HFFc6 (cell line): ENCODE results near the gene GALNT14. TPM values are rescaled to one million over a fixed set of nuclear protein-coding genes. Genes with fewer than 3 reads are reported as not detected.

Experiments used
- DNase-seq: peaks from one replicate; pipeline ENCODE4 v3.0.0-alpha.2; 2018
- H3K27ac Mint-ChIP-seq: 2 replicates; pipeline ENCODE4 v1.8.0; 2020; ENCODE audit warnings: mild to moderate bottlenecking, mixed read lengths
- H3K27me3 Mint-ChIP-seq: 2 replicates; pipeline ENCODE4 v1.8.0; 2021; ENCODE audit warnings: mild to moderate bottlenecking, moderate library complexity, mixed read lengths; ENCODE audit not compliant: insufficient read depth
- H3K36me3 Mint-ChIP-seq: 2 replicates; pipeline ENCODE4 v1.8.0; 2021; ENCODE audit warnings: low read depth, mixed read lengths
- H3K4me1 Mint-ChIP-seq: 2 replicates; pipeline ENCODE4 v1.8.0; 2020; ENCODE audit warnings: low read depth, mixed read lengths
- H3K4me3 Mint-ChIP-seq: 2 replicates; pipeline ENCODE4 v1.8.0; 2020; ENCODE audit warnings: mild to moderate bottlenecking, moderate library complexity, mixed read lengths
- H3K9me3 Mint-ChIP-seq: 2 replicates; pipeline ENCODE4 v1.8.0; 2020; ENCODE audit warnings: mild to moderate bottlenecking, mixed read lengths
- total RNA-seq, 6 experiments: library from RNA; stranded (reverse); fragmentation: NEBNext Ultra II Directional; extraction: Animal tissue kit (Norgen Biotek cat#: 25700); gene quantifications; 2 replicates in 1 of 6; 3 replicates in 5 of 6; pipeline ENCODE4 v1.2.3, GENCODE V29; 2021
- TF ChIP-seq, protein P1 (sequence below): fragments of 200-600 bp; sonication (generic); IDR thresholded peaks from 2 replicates; pipeline ENCODE4 v1.5.0; 2021; ENCODE audit warnings: antibody characterized with exemption, mild to moderate bottlenecking

The GALNT14 gene
- total RNA-seq, 6 experiments from 2014 or later, result 0.11 to 1.0 (median 0.25) TPM; not detected in 1

- no peak overlapping the region for H3K4me3 Mint-ChIP-seq
- no peaks in the 10 kb centered on the region for H3K4me1 Mint-ChIP-seq
- no peak for DNase-seq
- peaks cover 8% of the 10 kb centered on the region; the same call in 1 of the 2 replicates for H3K9me3 Mint-ChIP-seq
- TF ChIP-seq, protein P1, sequence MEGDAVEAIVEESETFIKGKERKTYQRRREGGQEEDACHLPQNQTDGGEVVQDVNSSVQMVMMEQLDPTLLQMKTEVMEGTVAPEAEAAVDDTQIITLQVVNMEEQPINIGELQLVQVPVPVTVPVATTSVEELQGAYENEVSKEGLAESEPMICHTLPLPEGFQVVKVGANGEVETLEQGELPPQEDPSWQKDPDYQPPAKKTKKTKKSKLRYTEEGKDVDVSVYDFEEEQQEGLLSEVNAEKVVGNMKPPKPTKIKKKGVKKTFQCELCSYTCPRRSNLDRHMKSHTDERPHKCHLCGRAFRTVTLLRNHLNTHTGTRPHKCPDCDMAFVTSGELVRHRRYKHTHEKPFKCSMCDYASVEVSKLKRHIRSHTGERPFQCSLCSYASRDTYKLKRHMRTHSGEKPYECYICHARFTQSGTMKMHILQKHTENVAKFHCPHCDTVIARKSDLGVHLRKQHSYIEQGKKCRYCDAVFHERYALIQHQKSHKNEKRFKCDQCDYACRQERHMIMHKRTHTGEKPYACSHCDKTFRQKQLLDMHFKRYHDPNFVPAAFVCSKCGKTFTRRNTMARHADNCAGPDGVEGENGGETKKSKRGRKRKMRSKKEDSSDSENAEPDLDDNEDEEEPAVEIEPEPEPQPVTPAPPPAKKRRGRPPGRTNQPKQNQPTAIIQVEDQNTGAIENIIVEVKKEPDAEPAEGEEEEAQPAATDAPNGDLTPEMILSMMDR, result no peak
- H3K27ac Mint-ChIP-seq, result no peak overlapping the region
- H3K36me3 Mint-ChIP-seq, result no peaks in the 10 kb centered on the region
- H3K27me3 Mint-ChIP-seq, result no peaks in the 10 kb centered on the region
These were observed 257.7 kb downstream of the GALNT14 start for GRCh38 chr2:30880516-30880915.

DNA sequence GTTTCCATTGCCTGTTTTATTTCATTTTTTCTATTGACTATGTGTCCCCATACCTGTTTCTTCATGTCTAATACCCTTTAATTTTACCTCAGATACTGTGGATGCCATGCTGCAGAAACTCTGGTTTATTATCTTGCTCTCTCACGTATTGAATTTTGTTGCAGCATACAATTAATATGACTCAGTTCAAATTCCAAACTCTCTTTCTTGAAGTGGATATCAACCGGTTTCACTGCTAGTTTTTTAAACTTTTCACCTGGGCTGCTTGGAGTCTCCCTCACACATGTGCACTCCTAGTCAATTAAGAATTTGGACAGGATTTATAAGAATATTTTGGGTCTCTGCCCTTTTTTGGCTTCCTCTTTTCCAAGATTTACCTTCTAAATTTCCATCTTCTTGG lies 260.4 kb downstream of the GALNT14 start:
- no peak overlapping the region for H3K4me3 Mint-ChIP-seq
- DNase-seq, result no peak
- no peak overlapping the region for H3K27ac Mint-ChIP-seq
- H3K27me3 Mint-ChIP-seq, result peaks cover 2% of the 10 kb centered on the region; the same call in 1 of the 2 replicates
- no peaks in the 10 kb centered on the region for H3K36me3 Mint-ChIP-seq
- TF ChIP-seq, protein P1, result no peak
- H3K4me1 Mint-ChIP-seq, result no peaks in the 10 kb centered on the region
- H3K9me3 Mint-ChIP-seq, result peaks cover 8% of the 10 kb centered on the region; the same call in 1 of the 2 replicates

- Mint-ChIP-seq H3K27ac (no peak overlapping the region), H3K4me1 (no peaks in the 10 kb centered on the region), H3K4me3 (no peak overlapping the region), H3K9me3 (peaks cover 4% of the 10 kb centered on the region; the same call in 1 of the 2 replicates), H3K27me3 (peaks cover 2% of the 10 kb centered on the region; the same call in 1 of the 2 replicates), H3K36me3 (no peaks in the 10 kb centered on the region)
- DNase-seq, result no peak
- TF ChIP-seq, protein P1, result no peak
These were observed 265.4 kb downstream of the GALNT14 start for GRCh38 chr2:30872797-30873196.

DNA sequence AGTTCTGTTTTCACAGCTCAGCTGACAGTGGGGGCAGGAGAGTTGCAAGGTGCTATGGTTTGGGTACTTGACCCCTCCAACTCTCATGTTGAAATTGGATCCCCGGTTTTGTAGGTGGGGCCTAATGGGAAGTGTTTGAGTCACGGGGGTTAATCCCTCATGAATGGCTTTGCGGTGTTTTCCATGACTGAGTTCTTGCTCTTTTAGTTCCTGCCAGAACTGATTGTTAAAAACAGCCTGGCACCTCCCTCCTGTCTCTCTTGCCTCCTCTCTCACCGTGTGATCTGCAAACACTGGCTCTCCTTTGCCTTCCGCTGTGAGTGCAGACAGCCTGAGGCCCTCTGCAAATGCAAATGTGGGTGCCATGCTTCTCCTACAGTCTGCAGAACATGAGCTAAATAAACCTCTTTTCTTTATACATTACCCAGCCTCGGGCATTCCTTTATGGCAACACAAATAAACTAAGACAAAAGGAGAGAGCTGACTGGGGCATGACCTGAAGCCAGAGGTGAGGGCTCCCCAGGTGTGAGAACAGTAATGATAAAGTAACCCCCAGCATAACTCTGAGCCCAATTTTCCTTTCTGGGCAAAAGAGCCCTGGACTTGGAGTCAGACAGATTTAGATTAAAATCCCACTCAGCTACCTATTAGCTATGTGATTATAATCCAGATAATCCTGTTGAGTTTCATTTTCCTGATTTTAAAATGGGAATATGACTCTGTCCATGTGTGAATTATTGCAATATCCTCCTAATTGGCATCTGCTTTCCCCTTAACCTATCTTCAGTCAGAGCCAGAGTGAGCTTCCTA lies 266.1 kb downstream of the GALNT14 start:
- H3K4me1 Mint-ChIP-seq, result no peaks in the 10 kb centered on the region
- peaks cover 2% of the 10 kb centered on the region; the same call in 1 of the 2 replicates for H3K27me3 Mint-ChIP-seq
- H3K4me3 Mint-ChIP-seq, result no peak overlapping the region
- DNase-seq, result no peak
- H3K27ac Mint-ChIP-seq, result no peak overlapping the region
- H3K9me3 Mint-ChIP-seq, result peaks cover 4% of the 10 kb centered on the region; the same call in 1 of the 2 replicates
- TF ChIP-seq, protein P1, result no peak
- H3K36me3 Mint-ChIP-seq, result no peaks in the 10 kb centered on the region

GRCh38 chr2:30871440-30871839 lies 266.8 kb downstream of the GALNT14 start:
- TF ChIP-seq, protein P1, result no peak
- no peak overlapping the region for H3K27ac Mint-ChIP-seq

More at GRCh38 chr2:30871440-30871839, 266.8 kb downstream of the GALNT14 start:
- DNase-seq, result no peak
- peaks cover 4% of the 10 kb centered on the region; the same call in 1 of the 2 replicates for H3K9me3 Mint-ChIP-seq
- peaks cover 2% of the 10 kb centered on the region; the same call in 1 of the 2 replicates for H3K27me3 Mint-ChIP-seq
- H3K36me3 Mint-ChIP-seq, result no peaks in the 10 kb centered on the region
- H3K4me1 Mint-ChIP-seq, result no peaks in the 10 kb centered on the region
- no peak overlapping the region for H3K4me3 Mint-ChIP-seq
